Measurements from ENCODE around the gene KCTD11. TPM values are rescaled to one million over a fixed set of nuclear protein-coding genes. Genes with fewer than 3 reads are reported as not detected.

KCTD11 gene
- polyA plus RNA-seq, 3 donors: 3.4 to 5.6 (median 3.6) TPM

GRCh38 chr17:7391307-7391706, 39.3 kb downstream of the KCTD11 start:
- Histone ChIP-seq H3K36me3 (replicated peaks in 1 of 2; ENCODE audit: control insufficient read depth in 1 of 2, insufficient read depth in 2 of 2, low read length in 2 of 2) (peaks cover 31 to 52% of the 10 kb centered on the region in 2 donors), H3K9ac (ENCODE audit: insufficient read depth, low read length, poor library complexity, severe bottlenecking) (no peak overlapping the region), H3K27me3 (ENCODE audit: control insufficient read depth in 2 of 2, insufficient read depth in 2 of 2, low read length in 2 of 2) (no peaks in the 10 kb centered on the region), H4K20me1 (ENCODE audit: insufficient read depth, low read length) (no peaks in the 10 kb centered on the region), H3K4me1 (ENCODE audit: control insufficient read depth in 1 of 2, insufficient read depth in 2 of 2, low read length in 2 of 2) (peaks cover 15 to 19% of the 10 kb centered on the region in 2 donors), H3K79me2 (ENCODE audit: insufficient read depth, low read length) (no peaks in the 10 kb centered on the region), H3K27ac (ENCODE audit: low read depth in 1 of 2, low read length in 2 of 2) (no peak overlapping the region), H2AFZ (ENCODE audit: insufficient read depth, low read depth, low read length, poor library complexity, severe bottlenecking) (no peak overlapping the region), H3K4me3 (replicated peaks in 1 of 3; ENCODE audit: low read depth in 2 of 3, low read length in 3 of 3) (no peak overlapping the region), H3K9me3 (replicated peaks in 1 of 2; ENCODE audit: control insufficient read depth in 1 of 2, insufficient read depth in 1 of 2, low read length in 2 of 2) (no peaks in the 10 kb centered on the region), H3K4me2 (replicated peaks; ENCODE audit: extremely low read depth, low read length, poor library complexity, severe bottlenecking) (no peak overlapping the region)
- TF ChIP-seq, protein P1, sequence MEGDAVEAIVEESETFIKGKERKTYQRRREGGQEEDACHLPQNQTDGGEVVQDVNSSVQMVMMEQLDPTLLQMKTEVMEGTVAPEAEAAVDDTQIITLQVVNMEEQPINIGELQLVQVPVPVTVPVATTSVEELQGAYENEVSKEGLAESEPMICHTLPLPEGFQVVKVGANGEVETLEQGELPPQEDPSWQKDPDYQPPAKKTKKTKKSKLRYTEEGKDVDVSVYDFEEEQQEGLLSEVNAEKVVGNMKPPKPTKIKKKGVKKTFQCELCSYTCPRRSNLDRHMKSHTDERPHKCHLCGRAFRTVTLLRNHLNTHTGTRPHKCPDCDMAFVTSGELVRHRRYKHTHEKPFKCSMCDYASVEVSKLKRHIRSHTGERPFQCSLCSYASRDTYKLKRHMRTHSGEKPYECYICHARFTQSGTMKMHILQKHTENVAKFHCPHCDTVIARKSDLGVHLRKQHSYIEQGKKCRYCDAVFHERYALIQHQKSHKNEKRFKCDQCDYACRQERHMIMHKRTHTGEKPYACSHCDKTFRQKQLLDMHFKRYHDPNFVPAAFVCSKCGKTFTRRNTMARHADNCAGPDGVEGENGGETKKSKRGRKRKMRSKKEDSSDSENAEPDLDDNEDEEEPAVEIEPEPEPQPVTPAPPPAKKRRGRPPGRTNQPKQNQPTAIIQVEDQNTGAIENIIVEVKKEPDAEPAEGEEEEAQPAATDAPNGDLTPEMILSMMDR (IDR thresholded peaks at IDR 0.05): no peak
- H3K27me3 Mint-ChIP-seq (ENCODE audit: low read depth in 3 of 3): peaks cover under 1 to 5% (median 3%) of the 10 kb centered on the region in 3 donors
- H3K4me3 Mint-ChIP-seq: no peak overlapping the region
- peaks cover 15% of the 10 kb centered on the region for H3K4me1 Mint-ChIP-seq
- no peak overlapping the region for H3K27ac Mint-ChIP-seq
- WGBS (ENCODE audit: insufficient coverage): 29% methylated on average over 2 of the region's 2 CpGs
- intact Hi-C loops (cut with micrococcal nuclease): loop anchor here in 1 of 2 donors (5.0 kb wide), 1 partner anchor 39 kb away; the partner anchor contains the start of gene KCTD11
- H3K36me3 Mint-ChIP-seq: peaks cover 49 to 61% of the 10 kb centered on the region in 2 donors
- no peak for DNase-seq
- H3K9me3 Mint-ChIP-seq: peaks cover 0 to 2% (median 0%) of the 10 kb centered on the region in 7 donors

DNA sequence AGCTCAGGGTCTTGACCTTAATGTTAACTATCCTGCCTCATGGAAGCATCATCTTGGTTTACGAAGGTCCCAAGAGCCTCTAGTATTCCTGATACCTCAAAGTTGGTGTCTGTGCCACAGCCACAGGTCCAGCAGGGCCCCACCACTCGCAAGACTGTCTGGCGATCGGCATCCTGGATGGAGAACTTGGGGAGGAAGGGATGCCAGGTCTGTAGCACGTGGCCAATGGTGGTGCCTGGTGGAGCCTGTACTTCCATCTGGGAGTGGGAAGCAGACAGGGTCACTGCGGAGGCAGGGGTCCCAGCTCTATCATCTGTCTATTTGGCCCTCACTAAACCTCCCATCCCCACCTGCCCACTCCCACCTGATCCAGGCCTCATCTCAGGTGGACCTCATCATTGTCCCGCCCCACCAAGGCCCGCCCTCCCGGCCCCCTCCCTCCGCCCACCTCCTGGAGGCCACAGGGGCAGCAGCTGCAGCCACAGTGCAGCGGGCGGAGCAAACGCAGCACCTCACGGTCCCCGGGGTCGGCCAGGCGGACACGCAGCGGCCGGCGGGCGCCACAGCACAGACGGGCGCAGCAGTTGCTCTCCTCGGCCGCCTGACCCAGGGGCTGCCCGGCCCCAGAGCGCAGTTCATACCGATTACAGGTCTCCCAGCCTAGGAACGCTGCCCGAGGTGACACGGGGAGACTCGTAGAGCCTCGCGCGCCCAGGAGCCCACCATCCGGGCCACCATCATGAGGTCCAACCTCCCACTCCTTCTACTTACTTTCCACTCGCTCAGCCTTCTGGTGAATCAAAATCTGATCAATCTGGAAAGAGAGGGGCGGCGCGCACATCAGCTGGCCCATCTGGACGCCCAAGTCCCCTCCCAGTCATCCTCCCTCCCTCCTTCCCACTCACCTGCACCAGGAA, 41.0 kb downstream of the KCTD11 start:
- H3K4me1 ChIP-seq (ENCODE audit: control insufficient read depth in 1 of 2, insufficient read depth in 2 of 2, low read length in 2 of 2): peaks cover 15 to 19% of the 10 kb centered on the region in 2 donors
- H3K36me3 Mint-ChIP-seq: peaks cover 43 to 49% of the 10 kb centered on the region in 2 donors

More for the DNA sequence above, 41.0 kb downstream of the KCTD11 start:
- intact Hi-C loops (cut with micrococcal nuclease): loop anchor here in 1 of 2 donors (5.0 kb wide), 1 partner anchor 41 kb away; the partner anchor contains the start of gene KCTD11
- peaks cover 15% of the 10 kb centered on the region for H3K4me1 Mint-ChIP-seq
- Histone ChIP-seq H3K79me2 (ENCODE audit: insufficient read depth, low read length) (no peaks in the 10 kb centered on the region), H3K4me2 (replicated peaks; ENCODE audit: extremely low read depth, low read length, poor library complexity, severe bottlenecking) (peak overlapping the region; percentile 99), H2AFZ (ENCODE audit: insufficient read depth, low read depth, low read length, poor library complexity, severe bottlenecking) (peak overlapping the region; percentile 97), H3K9me3 (replicated peaks in 1 of 2; ENCODE audit: control insufficient read depth in 1 of 2, insufficient read depth in 1 of 2, low read length in 2 of 2) (no peaks in the 10 kb centered on the region), H3K4me3 (replicated peaks in 1 of 3; ENCODE audit: low read depth in 2 of 3, low read length in 3 of 3) (peak overlapping the region in 2 of 3 experiments; percentile 79 to 94), H3K27ac (ENCODE audit: low read depth in 1 of 2, low read length in 2 of 2) (no peak overlapping the region), H3K36me3 (replicated peaks in 1 of 2; ENCODE audit: control insufficient read depth in 1 of 2, insufficient read depth in 2 of 2, low read length in 2 of 2) (peaks cover 31 to 48% of the 10 kb centered on the region in 2 donors), H4K20me1 (ENCODE audit: insufficient read depth, low read length) (no peaks in the 10 kb centered on the region), H3K27me3 (ENCODE audit: control insufficient read depth in 2 of 2, insufficient read depth in 2 of 2, low read length in 2 of 2) (no peaks in the 10 kb centered on the region), H3K9ac (ENCODE audit: insufficient read depth, low read length, poor library complexity, severe bottlenecking) (peak overlapping the region; percentile 27)
- no peak overlapping the region for H3K27ac Mint-ChIP-seq
- peak overlapping the region; percentile 31 to 48 for H3K4me3 Mint-ChIP-seq
- DNase-seq: no peak
- H3K27me3 Mint-ChIP-seq (ENCODE audit: low read depth in 3 of 3): peaks cover 0 to 5% (median 3%) of the 10 kb centered on the region in 3 donors
- TF ChIP-seq, protein P1 (IDR thresholded peaks at IDR 0.05): no peak
- 94% methylated on average over 23 of the region's 42 CpGs for WGBS (ENCODE audit: insufficient coverage)
- H3K9me3 Mint-ChIP-seq: peaks cover 0 to 2% (median 0%) of the 10 kb centered on the region in 7 donors
